HepG2 (cell line): ENCODE data around the gene WNT3A. TPM values are rescaled to one million over a fixed set of nuclear protein-coding genes. Genes with fewer than 3 reads are reported as not detected.

Source experiments
- ATAC-seq: fragments of 200-7000 bp; cut with Tn5 transposase; 3 replicates; pipeline ENCODE4 v1.9.1; 2020; ENCODE audit warnings: mild to moderate bottlenecking, moderate library complexity
- BruUV-seq: library from RNA; stranded (reverse); fragments of 400-500 nt; replicated peaks from 2 replicates; lab custom pipeline; 2021; lab: Mats Ljungman, UMichigan
- CTCF ChIA-PET: fragments of 300-600 bp; formaldehyde crosslinking; extraction: SDS; loops from one replicate; lab custom pipeline; 2021; ENCODE audit warnings: low total read pairs, inconsistent platforms, low intra/inter-chr PET ratio; lab: Yijun Ruan, JAX
- POLR2A ChIA-PET: fragments of 350-600 bp; sonication (Branson Sonifier 250); formaldehyde crosslinking; loops from one replicate; lab custom pipeline; 2020; ENCODE audit warnings: antibody characterized with exemption, inconsistent platforms; lab: Yijun Ruan, JAX
- DNase-seq: peaks from one replicate; pipeline ENCODE4 v3.0.0-alpha.2; 2015; ENCODE audit warnings: low spot score
- FAIRE-seq: peaks from 3 replicates; lab custom pipeline; 2011; peaks lifted over from hg19 to GRCh38; lab: Jason Lieb, UNC
- H2AFZ ChIP-seq: one replicate; pipeline ENCODE4 v1.6.1; 2011; ENCODE audit warnings: low read length, inconsistent platforms
- H3K27ac ChIP-seq: fragments of 300-600 bp; 3 replicates; pipeline ENCODE4 v1.8.0; 2011; ENCODE audit warnings: mixed run types, mild to moderate bottlenecking, mixed read lengths, low read length, inconsistent platforms; ENCODE audit not compliant: insufficient read depth; ENCODE audit errors: extremely low read length
- H3K27me3 ChIP-seq, 2 experiments: fragments of 200-600 bp in 1 of 2; 2 replicates in 1 of 2; 3 replicates in 1 of 2; pipeline versions ENCODE4 v1.6.0 to v1.8.0; 2011; ENCODE audit warnings: low read length in 2 of 2, mild to moderate bottlenecking in 2 of 2, moderate library complexity in 2 of 2, inconsistent platforms in 1 of 2; ENCODE audit not compliant: insufficient read depth in 2 of 2, control insufficient read depth in 1 of 2
- H3K36me3 ChIP-seq, 2 experiments: fragments of 200-600 bp in 1 of 2; replicated peaks in 1 of 2; 2 replicates in 1 of 2; 3 replicates in 1 of 2; pipeline versions ENCODE4 v1.5.1 to v1.8.0; 2011; ENCODE audit warnings: low read length in 2 of 2, inconsistent platforms in 1 of 2; ENCODE audit not compliant: insufficient read depth in 2 of 2, control insufficient read depth in 1 of 2
- H3K4me1 ChIP-seq: 2 replicates; pipeline ENCODE4 v1.5.1; 2012; ENCODE audit warnings: low read length, inconsistent platforms; ENCODE audit not compliant: insufficient read depth
- H3K4me2 ChIP-seq: 2 replicates; pipeline ENCODE4 v1.6.0; 2011; ENCODE audit warnings: low read depth, low read length, inconsistent platforms
- H3K4me3 ChIP-seq, 3 experiments: fragments of 200-600 bp in 1 of 3; sonication (generic), shearing (Covaris generic) in 1 of 3; replicated peaks in 1 of 3; 2 replicates each; pipeline ENCODE4 v1.5.1; 2011 to 2016; ENCODE audit warnings: low read length in 3 of 3, inconsistent platforms in 2 of 3, low read depth in 2 of 3, mild to moderate bottlenecking in 2 of 3, control low read depth in 1 of 3, mixed read lengths in 1 of 3; ENCODE audit not compliant: insufficient read depth in 1 of 3
- H3K79me2 ChIP-seq: one replicate; pipeline ENCODE4 v1.6.1; 2011; ENCODE audit warnings: low read length, inconsistent platforms; ENCODE audit not compliant: insufficient read depth
- H3K9ac ChIP-seq: 2 replicates; pipeline ENCODE4 v1.6.0; 2011; ENCODE audit warnings: mild to moderate bottlenecking, low read depth, low read length, inconsistent platforms; ENCODE audit not compliant: insufficient read depth
- H3K9me3 ChIP-seq: 2 replicates; pipeline ENCODE4 v1.5.1; 2012; ENCODE audit warnings: mild to moderate bottlenecking, low read length
- H4K20me1 ChIP-seq: 2 replicates; pipeline ENCODE4 v1.6.0; 2011; ENCODE audit warnings: inconsistent platforms, mild to moderate bottlenecking, low read length, moderate library complexity; ENCODE audit not compliant: insufficient read depth
- ASH2L ChIP-seq: fragments of 300-600, 200-600 bp; sonication (generic); IDR thresholded peaks from 2 replicates; pipeline ENCODE4 v1.7.0; 2017; ENCODE audit warnings: low read depth, mild to moderate bottlenecking, moderate library complexity, mixed read lengths, low read length; ENCODE audit not compliant: insufficient read length
- CCDC6 ChIP-seq: sonication (generic); formaldehyde crosslinking; IDR thresholded peaks from 2 replicates; pipeline ENCODE4 v1.8.1; 2022; ENCODE audit warnings: mild to moderate bottlenecking, missing genetic modification reagents, moderate library complexity
- FOXJ3 ChIP-seq: sonication (generic); formaldehyde crosslinking; IDR thresholded peaks from 2 replicates; pipeline ENCODE4 v1.4.0; 2020; ENCODE audit warnings: missing genetic modification reagents, mild to moderate bottlenecking, borderline replicate concordance
- MTA1 ChIP-seq: sonication (generic); formaldehyde crosslinking; IDR thresholded peaks from 2 replicates; pipeline ENCODE4 v1.4.0; 2020; ENCODE audit warnings: missing genetic modification reagents, mild to moderate bottlenecking, borderline replicate concordance
- MXI1 ChIP-seq: IDR thresholded peaks from 3 replicates; pipeline ENCODE4 v1.6.1; 2012; ENCODE audit warnings: low read depth, low read length, inconsistent platforms, borderline replicate concordance
- NR2C2 ChIP-seq: sonication (generic); formaldehyde crosslinking; IDR thresholded peaks from 2 replicates; pipeline ENCODE4 v1.4.0; 2020; ENCODE audit warnings: missing genetic modification reagents, mild to moderate bottlenecking, moderate library complexity, borderline replicate concordance
- SRY ChIP-seq: sonication (generic); formaldehyde crosslinking; IDR thresholded peaks from 2 replicates; pipeline ENCODE4 v1.8.0; 2022; ENCODE audit warnings: mild to moderate bottlenecking, missing genetic modification reagents
- ZFP37 ChIP-seq: sonication (generic); formaldehyde crosslinking; IDR thresholded peaks from 2 replicates; pipeline ENCODE4 v1.4.0; 2020; ENCODE audit warnings: missing genetic modification reagents, borderline replicate concordance
- ZNF496 ChIP-seq: sonication (generic); formaldehyde crosslinking; IDR thresholded peaks from 2 replicates; pipeline ENCODE4 v1.8.1; 2023; ENCODE audit warnings: mild to moderate bottlenecking, moderate library complexity, missing genetic modification reagents; ENCODE audit not compliant: insufficient replicate concordance
- ZNF616 ChIP-seq: sonication (generic); formaldehyde crosslinking; IDR thresholded peaks from 2 replicates; pipeline ENCODE4 v1.5.0; 2020; ENCODE audit warnings: low read depth, mild to moderate bottlenecking, missing genetic modification reagents
- ZNF644 ChIP-seq: IDR thresholded peaks from 2 replicates; pipeline ENCODE4 v1.6.1; 2016; ENCODE audit warnings: low read depth
- ZNF777 ChIP-seq: sonication (generic); formaldehyde crosslinking; IDR thresholded peaks from 2 replicates; pipeline ENCODE4 v1.4.0; 2020; ENCODE audit warnings: missing genetic modification reagents
- WGBS: methylation state at CpG from one replicate; pipeline ENCODE4 v1.1.6; 2017; ENCODE audit warnings: low lambda C conversion rate; 5-methylcytosine and 5-hydroxymethylcytosine counted together
- in situ Hi-C: cut with HindIII; loops from 2 replicates; pipeline ENCODE4 v1.10.0; 2017; ENCODE audit warnings: low pct_unique_long_range_greater_than_20kb; ENCODE audit not compliant: extremely low pct_ligation_motif_present
- intact Hi-C: fragments of 100-400 bp; cut with micrococcal nuclease; formaldehyde crosslinking; loops from one replicate; pipeline ENCODE4 v1.10.0; 2022; ENCODE audit not compliant: unreplicated experiment
- polyA plus RNA-seq, 8 experiments: library from polyadenylated mRNA; depleted of rRNA in 3 of 8; stranded (reverse) in 7 of 8; unstranded in 1 of 8; fragments of >200 nt; fragmentation: Illumina TruSeq in 4 of 8; extraction: Trizol in 4 of 8; gene quantifications; 2 replicates each; pipeline versions ENCODE4 v1.2.1 to v1.2.3, GENCODE V29; 2011 to 2016; ENCODE audit warnings: low read depth in 4 of 8, missing spikeins in 1 of 8, mixed read lengths in 1 of 8; ENCODE audit not compliant: insufficient read depth in 1 of 8
- total RNA-seq, 5 experiments: library from RNA; depleted of rRNA; stranded (reverse); fragments of >200 nt; fragmentation: Illumina TruSeq; extraction: Trizol; gene quantifications; 2 replicates each; pipeline ENCODE4 v1.2.3, GENCODE V29; 2016; ENCODE audit warnings: low read depth in 1 of 5
- TF ChIP-seq, protein P1 (sequence below): sonication (generic); formaldehyde crosslinking; IDR thresholded peaks from 2 replicates; pipeline ENCODE4 v1.5.0; 2020; ENCODE audit warnings: mild to moderate bottlenecking, missing genetic modification reagents, borderline replicate concordance
- TF ChIP-seq, protein P2 (sequence below): sonication (generic); formaldehyde crosslinking; IDR thresholded peaks from 2 replicates; pipeline ENCODE4 v1.9.0; 2022; ENCODE audit warnings: low read depth, missing genetic modification reagents

WNT3A gene
- total and polyA plus RNA-seq, 2 of the 13 experiments (the other 11 are each of a cell fraction or from before 2014, with no cell fraction given) = not detected

- TF ChIP-seq, protein P1, sequence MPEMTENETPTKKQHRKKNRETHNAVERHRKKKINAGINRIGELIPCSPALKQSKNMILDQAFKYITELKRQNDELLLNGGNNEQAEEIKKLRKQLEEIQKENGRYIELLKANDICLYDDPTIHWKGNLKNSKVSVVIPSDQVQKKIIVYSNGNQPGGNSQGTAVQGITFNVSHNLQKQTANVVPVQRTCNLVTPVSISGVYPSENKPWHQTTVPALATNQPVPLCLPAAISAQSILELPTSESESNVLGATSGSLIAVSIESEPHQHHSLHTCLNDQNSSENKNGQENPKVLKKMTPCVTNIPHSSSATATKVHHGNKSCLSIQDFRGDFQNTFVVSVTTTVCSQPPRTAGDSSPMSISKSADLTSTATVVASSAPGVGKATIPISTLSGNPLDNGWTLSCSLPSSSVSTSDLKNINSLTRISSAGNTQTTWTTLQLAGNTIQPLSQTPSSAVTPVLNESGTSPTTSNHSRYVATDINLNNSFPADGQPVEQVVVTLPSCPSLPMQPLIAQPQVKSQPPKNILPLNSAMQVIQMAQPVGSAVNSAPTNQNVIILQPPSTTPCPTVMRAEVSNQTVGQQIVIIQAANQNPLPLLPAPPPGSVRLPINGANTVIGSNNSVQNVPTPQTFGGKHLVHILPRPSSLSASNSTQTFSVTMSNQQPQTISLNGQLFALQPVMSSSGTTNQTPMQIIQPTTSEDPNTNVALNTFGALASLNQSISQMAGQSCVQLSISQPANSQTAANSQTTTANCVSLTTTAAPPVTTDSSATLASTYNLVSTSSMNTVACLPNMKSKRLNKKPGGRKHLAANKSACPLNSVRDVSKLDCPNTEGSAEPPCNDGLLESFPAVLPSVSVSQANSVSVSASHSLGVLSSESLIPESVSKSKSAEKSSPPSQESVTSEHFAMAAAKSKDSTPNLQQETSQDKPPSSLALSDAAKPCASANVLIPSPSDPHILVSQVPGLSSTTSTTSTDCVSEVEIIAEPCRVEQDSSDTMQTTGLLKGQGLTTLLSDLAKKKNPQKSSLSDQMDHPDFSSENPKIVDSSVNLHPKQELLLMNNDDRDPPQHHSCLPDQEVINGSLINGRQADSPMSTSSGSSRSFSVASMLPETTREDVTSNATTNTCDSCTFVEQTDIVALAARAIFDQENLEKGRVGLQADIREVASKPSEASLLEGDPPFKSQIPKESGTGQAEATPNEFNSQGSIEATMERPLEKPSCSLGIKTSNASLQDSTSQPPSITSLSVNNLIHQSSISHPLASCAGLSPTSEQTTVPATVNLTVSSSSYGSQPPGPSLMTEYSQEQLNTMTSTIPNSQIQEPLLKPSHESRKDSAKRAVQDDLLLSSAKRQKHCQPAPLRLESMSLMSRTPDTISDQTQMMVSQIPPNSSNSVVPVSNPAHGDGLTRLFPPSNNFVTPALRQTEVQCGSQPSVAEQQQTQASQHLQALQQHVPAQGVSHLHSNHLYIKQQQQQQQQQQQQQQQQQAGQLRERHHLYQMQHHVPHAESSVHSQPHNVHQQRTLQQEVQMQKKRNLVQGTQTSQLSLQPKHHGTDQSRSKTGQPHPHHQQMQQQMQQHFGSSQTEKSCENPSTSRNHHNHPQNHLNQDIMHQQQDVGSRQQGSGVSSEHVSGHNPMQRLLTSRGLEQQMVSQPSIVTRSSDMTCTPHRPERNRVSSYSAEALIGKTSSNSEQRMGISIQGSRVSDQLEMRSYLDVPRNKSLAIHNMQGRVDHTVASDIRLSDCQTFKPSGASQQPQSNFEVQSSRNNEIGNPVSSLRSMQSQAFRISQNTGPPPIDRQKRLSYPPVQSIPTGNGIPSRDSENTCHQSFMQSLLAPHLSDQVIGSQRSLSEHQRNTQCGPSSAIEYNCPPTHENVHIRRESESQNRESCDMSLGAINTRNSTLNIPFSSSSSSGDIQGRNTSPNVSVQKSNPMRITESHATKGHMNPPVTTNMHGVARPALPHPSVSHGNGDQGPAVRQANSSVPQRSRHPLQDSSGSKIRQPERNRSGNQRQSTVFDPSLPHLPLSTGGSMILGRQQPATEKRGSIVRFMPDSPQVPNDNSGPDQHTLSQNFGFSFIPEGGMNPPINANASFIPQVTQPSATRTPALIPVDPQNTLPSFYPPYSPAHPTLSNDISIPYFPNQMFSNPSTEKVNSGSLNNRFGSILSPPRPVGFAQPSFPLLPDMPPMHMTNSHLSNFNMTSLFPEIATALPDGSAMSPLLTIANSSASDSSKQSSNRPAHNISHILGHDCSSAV (CRISPR knock-in tag) = no peak
- no peak for TF ChIP-seq MTA1 (CRISPR knock-in tag)
- TF ChIP-seq ASH2L = no peak
- TF ChIP-seq ZFP37 = no peak
- TF ChIP-seq, all 625 proteins: peak for 0
Observed at GRCh38 chr1:228044961-228045360, 38.2 kb downstream of the WNT3A start (continued).

- Histone ChIP-seq H3K4me2 (no peak overlapping the region), H2AFZ (no peak overlapping the region), H3K36me3 (no peaks in the 10 kb centered on the region), H3K4me3 (no peak overlapping the region), H3K27me3 (peaks cover 0 to 28% of the 10 kb centered on the region in 2 experiments; a peak in 4 of 5 replicates), H3K4me1 (no peaks in the 10 kb centered on the region), H3K9ac (no peak overlapping the region), H3K9me3 (no peaks in the 10 kb centered on the region), H3K79me2 (no peaks in the 10 kb centered on the region), H3K27ac (no peak overlapping the region), H4K20me1 (no peaks in the 10 kb centered on the region)
- BruUV-seq = no TSS peak
- POLR2A ChIA-PET = no interaction called here
- intact Hi-C loops (no loop called here), in situ Hi-C loops (no loop called here)
- WGBS = 38% methylated on average over 7 of the region's 7 CpGs
- DNase-seq (no peak), FAIRE-seq (no peak), ATAC-seq (no peak)
- CTCF ChIA-PET = no interaction called here
- TF ChIP-seq FOXJ3 (CRISPR knock-in tag) = no peak
- no peak for TF ChIP-seq CCDC6 (CRISPR knock-in tag)
- TF ChIP-seq NR2C2 (CRISPR knock-in tag) = no peak
- no peak for TF ChIP-seq MXI1
- TF ChIP-seq ZNF496 (CRISPR knock-in tag) = no peak
- TF ChIP-seq SRY = no peak
- no peak for TF ChIP-seq ZNF616 (CRISPR knock-in tag)
- TF ChIP-seq ZNF644 (CRISPR knock-in tag) = no peak
- TF ChIP-seq, protein P2, sequence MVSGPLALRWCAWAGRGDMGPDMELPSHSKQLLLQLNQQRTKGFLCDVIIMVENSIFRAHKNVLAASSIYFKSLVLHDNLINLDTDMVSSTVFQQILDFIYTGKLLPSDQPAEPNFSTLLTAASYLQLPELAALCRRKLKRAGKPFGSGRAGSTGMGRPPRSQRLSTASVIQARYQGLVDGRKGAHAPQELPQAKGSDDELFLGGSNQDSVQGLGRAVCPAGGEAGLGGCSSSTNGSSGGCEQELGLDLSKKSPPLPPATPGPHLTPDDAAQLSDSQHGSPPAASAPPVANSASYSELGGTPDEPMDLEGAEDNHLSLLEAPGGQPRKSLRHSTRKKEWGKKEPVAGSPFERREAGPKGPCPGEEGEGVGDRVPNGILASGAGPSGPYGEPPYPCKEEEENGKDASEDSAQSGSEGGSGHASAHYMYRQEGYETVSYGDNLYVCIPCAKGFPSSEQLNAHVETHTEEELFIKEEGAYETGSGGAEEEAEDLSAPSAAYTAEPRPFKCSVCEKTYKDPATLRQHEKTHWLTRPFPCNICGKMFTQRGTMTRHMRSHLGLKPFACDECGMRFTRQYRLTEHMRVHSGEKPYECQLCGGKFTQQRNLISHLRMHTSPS (CRISPR knock-in tag) = no peak
- TF ChIP-seq ZNF777 = no peak
Observed at GRCh38 chr1:228045405-228045804, 38.6 kb downstream of the WNT3A start.
